Amniotic epithelial cell (primary cell): ENCODE data around the gene UTP11.

Experiments
- DNase-seq: peaks from one replicate; pipeline ENCODE4 v3.0.0-alpha.2; 2010; ENCODE audit warnings: low read depth

Gene UTP11

GRCh38 chr1:38003261-38004250 is 9.0 kb upstream of the UTP11 start:
- DNase-seq: peak; percentile 62

GRCh38 chr1:38004284-38005108 is 8.0 kb upstream of the UTP11 start:
- peak; percentile 27 for DNase-seq

GRCh38 chr1:38005195-38006007 is 7.1 kb upstream of the UTP11 start, which contains the start of gene FHL3:
Gene FHL3, minus strand, starts transcription at chr1:38005514. Its CDS starts 6,102 bp downstream, at chr1:37999412.
- peak; percentile 38 for DNase-seq

- DNase-seq: no peak
Measured at GRCh38 chr1:38006008-38006828, 6.3 kb upstream of the UTP11 start.

DNA sequence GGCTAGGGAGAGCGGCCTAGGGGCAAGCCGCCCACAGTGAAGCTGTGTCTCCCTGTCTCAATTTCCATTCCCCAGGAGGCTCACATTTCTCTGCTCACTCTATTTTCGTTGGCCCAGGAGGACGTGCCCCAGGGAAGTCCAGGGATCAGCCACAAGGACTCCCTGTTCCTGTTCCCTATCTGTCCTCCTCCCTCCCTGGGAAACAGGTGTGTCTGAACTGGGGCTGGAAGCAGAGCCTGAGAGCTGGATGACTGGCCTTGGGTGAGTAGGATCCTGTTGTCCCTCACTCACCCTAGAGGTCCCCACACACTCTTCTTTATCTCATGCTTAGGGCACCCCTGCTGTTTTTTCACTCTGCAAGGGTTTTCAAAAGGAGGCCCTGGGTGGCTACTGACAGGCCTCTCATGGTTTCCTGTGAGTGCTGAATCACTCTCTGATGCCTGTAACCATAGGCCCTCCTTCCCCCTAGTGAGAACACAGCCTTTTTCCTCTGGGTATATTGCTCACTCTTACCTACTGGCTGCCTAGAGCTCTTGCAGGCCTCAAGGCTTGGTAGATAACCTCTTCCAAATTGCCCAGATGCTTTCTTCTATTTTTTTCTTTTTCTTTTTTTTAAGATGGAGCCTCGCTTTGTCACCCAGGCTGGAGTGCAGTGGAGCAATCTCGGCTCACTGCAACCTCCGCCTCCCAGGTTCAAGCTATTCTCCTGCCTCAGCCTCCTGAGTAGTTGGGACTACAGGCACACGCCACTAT is 3.3 kb upstream of the UTP11 start:
- DNase-seq: peak; percentile 71

- no peak for DNase-seq
Measured at GRCh38 chr1:38009841-38010180, 2.7 kb upstream of the UTP11 start.

- no peak for DNase-seq
Measured at GRCh38 chr1:38013227-38013622, 691 bp downstream of the UTP11 start.

- no peak for DNase-seq
Measured at GRCh38 chr1:38014171-38014570, 1.6 kb downstream of the UTP11 start.

- DNase-seq: no peak
Measured at GRCh38 chr1:38014724-38015424, 2.3 kb downstream of the UTP11 start.

DNA sequence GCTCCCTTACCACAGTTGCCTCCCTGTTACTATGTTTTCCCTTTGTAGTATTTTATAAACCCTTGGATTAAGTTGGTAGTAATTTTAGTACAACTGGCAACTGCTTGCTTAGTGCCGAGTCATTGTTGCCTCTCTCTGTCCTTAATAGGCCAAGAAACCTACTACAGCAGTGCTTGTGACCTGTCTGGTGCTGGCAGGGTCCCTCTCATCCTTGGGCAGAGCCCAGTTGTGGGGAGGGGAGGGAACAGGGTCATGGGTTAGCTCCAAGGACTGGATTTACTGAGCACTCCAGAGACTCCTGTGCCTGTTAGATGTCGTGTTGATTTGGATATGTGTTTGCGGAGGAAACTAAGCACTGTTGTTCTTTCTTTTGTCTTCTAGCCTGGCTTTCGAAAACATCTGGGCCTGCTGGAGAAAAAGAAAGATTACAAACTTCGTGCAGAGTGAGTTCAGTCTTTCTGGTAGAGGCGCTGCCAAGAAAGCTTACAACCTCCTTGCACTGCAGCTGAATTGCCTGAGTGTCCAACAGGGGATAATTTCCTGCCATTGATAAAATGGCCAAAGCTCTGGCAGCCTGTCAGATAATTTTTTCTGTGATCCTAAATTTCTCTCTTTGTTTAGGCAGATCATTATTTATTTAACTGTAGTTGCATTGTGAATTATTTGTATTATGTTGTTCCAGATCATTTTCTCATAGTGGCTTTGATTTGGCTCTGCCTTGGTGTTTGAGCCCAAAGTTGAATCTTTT is 3.6 kb downstream of the UTP11 start:
- peak; percentile 29 for DNase-seq

GRCh38 chr1:38018864-38019343 is 6.4 kb downstream of the UTP11 start:
- peak; percentile 57 for DNase-seq

DNA sequence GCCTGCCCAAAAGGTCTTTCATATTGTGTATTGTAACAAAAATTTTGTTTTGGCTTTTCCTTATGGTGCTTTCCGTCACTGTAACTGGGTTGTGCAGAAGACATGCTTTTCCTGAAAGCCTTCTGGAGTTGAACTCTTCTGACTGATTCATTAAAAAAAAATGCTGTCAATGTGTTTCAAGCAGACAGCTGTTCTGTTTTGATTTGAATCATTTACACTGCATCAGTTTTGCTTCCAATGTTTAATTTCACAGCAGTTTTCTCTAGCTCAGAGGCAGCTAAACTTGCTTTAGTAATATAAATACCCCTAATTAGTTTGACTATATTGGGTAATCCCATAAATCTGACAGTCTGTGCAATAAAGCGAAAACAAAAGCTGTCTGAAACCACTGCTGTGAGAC is 7.9 kb downstream of the UTP11 start:
- DNase-seq: no peak

GRCh38 chr1:38021969-38022368 is 9.4 kb downstream of the UTP11 start:
- DNase-seq: no peak

DNA sequence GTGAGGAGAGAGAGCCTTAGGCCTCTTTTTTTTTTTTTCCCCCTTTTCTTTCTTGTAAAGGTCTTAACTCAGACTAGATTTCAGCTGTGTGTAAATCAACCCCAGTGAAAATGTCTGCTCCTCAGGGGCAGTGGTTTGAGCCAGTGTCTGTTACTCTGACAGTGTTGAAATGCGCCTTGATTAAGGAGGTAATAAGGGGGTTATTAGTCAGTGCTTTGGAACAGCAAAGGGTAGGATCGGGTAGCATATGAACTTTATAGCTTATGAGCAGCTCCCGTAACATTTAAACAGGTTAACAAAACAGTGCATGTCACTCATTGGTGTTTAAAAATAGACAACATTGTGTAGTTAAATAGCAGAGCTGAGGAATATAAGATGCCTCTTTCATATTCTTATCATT is 10.3 kb downstream of the UTP11 start:
- no peak for DNase-seq

- DNase-seq: no peak
Measured at GRCh38 chr1:38025233-38025632, 12.7 kb downstream of the UTP11 start.

DNA sequence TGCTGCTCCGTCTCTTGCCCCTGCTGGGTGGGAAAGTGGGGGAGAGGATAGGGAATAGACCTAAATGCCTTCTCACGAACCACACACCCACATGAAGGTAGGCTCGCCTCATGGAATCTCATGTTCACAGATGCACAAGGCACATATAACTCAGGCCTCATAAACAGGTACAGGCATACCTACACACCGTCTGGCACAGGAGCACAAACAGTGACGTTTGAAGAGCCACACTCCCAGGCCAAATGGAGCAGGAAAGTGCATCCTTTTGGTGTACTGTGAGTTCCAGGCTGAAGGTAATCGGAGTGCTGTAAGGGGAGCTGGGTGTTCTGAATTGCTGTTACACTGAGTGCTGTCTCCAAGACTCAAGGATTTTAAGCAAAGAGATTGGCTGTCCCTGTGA is 13.1 kb downstream of the UTP11 start:
- DNase-seq: no peak

GRCh38 chr1:38026592-38027200 is 14.2 kb downstream of the UTP11 start:
- DNase-seq: peak; percentile 56
